ENCODE results near the gene CNTN5. TPM values are rescaled to one million over a fixed set of nuclear protein-coding genes. Genes with fewer than 3 reads are reported as not detected.

The CNTN5 gene
- total RNA-seq, 4 donors from 2014 or later, result 0.12 TPM; not detected in 3

- 74 to 86% methylated on average over 3 of the region's 3 CpGs for WGBS, 2 donors
- H3K27me3 ChIP-seq, result no peaks in the 10 kb centered on the region
- no peak overlapping the region for H3K4me3 ChIP-seq
- H3K9me3 ChIP-seq, result no peaks in the 10 kb centered on the region
- DNase-seq, result no peak
- intact Hi-C loops (cut with DNase I), result no loop called here
- H3K36me3 ChIP-seq, result no peaks in the 10 kb centered on the region
- TF ChIP-seq POLR2A (IDR thresholded peaks at IDR 0.05) (no peak), CTCF (IDR thresholded peaks at IDR 0.05) (no peak)
- H3K4me1 ChIP-seq, result no peaks in the 10 kb centered on the region
- no peak overlapping the region for H3K27ac ChIP-seq
Observed at GRCh38 chr11:100319691-100320090, 1298.9 kb downstream of the CNTN5 start.

GRCh38 chr11:100328626-100329340 is 1308.0 kb downstream of the CNTN5 start:
- no peaks in the 10 kb centered on the region for H3K9me3 ChIP-seq
- no peak overlapping the region for H3K27ac ChIP-seq
- no peaks in the 10 kb centered on the region for H3K27me3 ChIP-seq
- 24 to 54% methylated on average over 4 of the region's 4 CpGs for WGBS, 2 donors
- no peak for DNase-seq
- H3K36me3 ChIP-seq, result no peaks in the 10 kb centered on the region
- peaks cover 8 to 12% (median 10%) of the 10 kb centered on the region in 3 donors for H3K4me1 ChIP-seq
- intact Hi-C loops (cut with DNase I), result no loop called here
- H3K4me3 ChIP-seq, result no peak overlapping the region
- TF ChIP-seq POLR2A (IDR thresholded peaks at IDR 0.05) (no peak), CTCF (IDR thresholded peaks at IDR 0.05) (peak in 1 of 6 experiments; percentile 30)

DNA sequence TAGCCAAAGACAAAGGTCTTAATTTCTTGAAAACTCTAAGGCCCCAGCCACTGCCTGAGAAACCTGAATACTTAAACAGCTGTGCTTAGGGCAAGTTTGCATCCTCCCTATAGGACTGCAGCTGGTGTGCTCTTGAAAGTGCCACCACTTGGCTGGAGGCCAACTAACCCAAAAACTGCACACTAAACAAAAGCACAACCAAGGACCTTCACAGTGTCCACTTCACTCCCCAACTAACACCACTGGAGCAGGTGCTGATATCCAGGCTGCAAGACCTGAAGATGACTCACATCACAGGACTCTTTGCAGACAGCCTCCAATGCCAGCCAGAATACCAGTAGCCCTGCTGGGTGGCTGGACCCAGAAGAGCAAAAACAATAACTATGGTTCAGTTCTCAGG is 1308.6 kb downstream of the CNTN5 start:
- no peaks in the 10 kb centered on the region for H3K27me3 ChIP-seq
- no peaks in the 10 kb centered on the region for H3K36me3 ChIP-seq
- TF ChIP-seq CTCF (IDR thresholded peaks at IDR 0.05), result no peak
- no peak for TF ChIP-seq POLR2A (IDR thresholded peaks at IDR 0.05)
- DNase-seq, result no peak
- intact Hi-C loops (cut with DNase I), result no loop called here
- peaks cover 8 to 12% (median 10%) of the 10 kb centered on the region in 3 donors for H3K4me1 ChIP-seq
- H3K4me3 ChIP-seq, result no peak overlapping the region
- H3K9me3 ChIP-seq, result no peaks in the 10 kb centered on the region
- H3K27ac ChIP-seq, result no peak overlapping the region

DNA sequence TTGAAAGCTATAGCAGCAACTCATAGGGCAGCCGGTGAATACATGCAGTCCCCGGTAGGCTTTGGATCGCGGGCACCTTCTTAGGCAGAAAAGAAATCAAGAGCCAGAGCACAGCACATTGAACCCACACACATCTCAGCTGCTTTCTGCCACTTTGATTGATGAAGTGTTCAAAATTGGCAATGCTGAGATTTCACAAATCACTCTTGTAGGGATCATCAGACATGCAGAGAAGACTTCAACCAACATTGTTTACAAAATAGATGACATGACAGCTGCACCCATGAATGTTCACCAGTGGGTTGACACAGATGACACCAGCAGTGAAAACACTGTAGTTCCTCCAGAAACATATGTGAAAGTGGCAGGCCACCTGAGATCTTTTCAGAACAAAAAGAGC is 1316.1 kb downstream of the CNTN5 start:
- Histone ChIP-seq H3K27ac (no peak overlapping the region), H3K36me3 (no peaks in the 10 kb centered on the region), H3K9me3 (no peaks in the 10 kb centered on the region), H3K4me3 (no peak overlapping the region), H3K4me1 (peaks cover 0 to 12% (median 0%) of the 10 kb centered on the region in 3 donors), H3K27me3 (no peaks in the 10 kb centered on the region)
- no peak for DNase-seq
- WGBS, 2 donors, result 77 to 88% methylated on average over 4 of the region's 4 CpGs
- intact Hi-C loops (cut with DNase I), result no loop called here
- TF ChIP-seq CTCF (IDR thresholded peaks at IDR 0.05), result no peak
- TF ChIP-seq POLR2A (IDR thresholded peaks at IDR 0.05), result no peak

- Histone ChIP-seq H3K4me1 (peaks cover 0 to 12% (median 0%) of the 10 kb centered on the region in 3 donors), H3K9me3 (no peaks in the 10 kb centered on the region), H3K27ac (no peak overlapping the region), H3K27me3 (no peaks in the 10 kb centered on the region), H3K36me3 (no peaks in the 10 kb centered on the region), H3K4me3 (no peak overlapping the region)
- WGBS, 2 donors, result 86 to 92% methylated on average over 6 of the region's 6 CpGs
- TF ChIP-seq POLR2A (IDR thresholded peaks at IDR 0.05), result no peak
- TF ChIP-seq CTCF (IDR thresholded peaks at IDR 0.05), result no peak
- intact Hi-C loops (cut with DNase I), result no loop called here
- DNase-seq, result no peak
Observed at GRCh38 chr11:100338144-100338840, 1317.5 kb downstream of the CNTN5 start.

Measured in esophagus squamous epithelium (tissue), 5 donors.